ENCODE results near the gene MYOCD. TPM values are rescaled to one million over a fixed set of nuclear protein-coding genes. Genes with fewer than 3 reads are reported as not detected.

MYOCD gene
- total RNA-seq, 6 experiments from 2014 or later, result 0.07 to 2.4 (median 0.11) TPM

DNA sequence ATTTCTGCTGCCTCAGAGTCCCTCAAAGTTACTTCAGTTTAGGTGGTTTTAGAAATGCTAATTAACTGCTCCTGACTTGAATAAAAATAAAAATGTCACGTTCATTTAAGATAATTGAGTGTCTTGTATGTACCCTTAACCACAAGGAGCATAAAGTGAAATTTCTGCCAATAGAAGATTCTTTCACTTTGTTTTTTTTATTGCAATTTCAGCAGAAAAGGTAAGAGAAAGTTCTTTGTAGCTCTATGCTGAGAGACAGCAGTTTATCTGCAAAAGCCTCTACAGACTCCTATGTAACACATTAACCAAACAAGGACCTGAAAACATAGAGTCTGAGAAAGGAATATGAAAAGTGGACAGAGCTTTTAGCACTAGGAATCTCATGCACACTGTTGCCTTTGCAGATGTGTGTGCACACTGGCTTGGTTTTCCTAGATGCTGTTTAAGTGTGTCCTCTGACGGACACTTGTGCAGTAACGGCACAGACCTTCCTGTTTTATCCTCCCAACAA is 135.2 kb downstream of the MYOCD start:
- WGBS (ENCODE audit: insufficient coverage, low coverage, low lambda C conversion rate, missing lambda C conversion rate), result 20% methylated on average over 3 of the region's 3 CpGs
- DNase-seq, result no peak
- intact Hi-C loops (cut with DNase I), result no loop called here
- no peaks in the 10 kb centered on the region for H3K36me3 ChIP-seq
- H3K27me3 ChIP-seq, result no peaks in the 10 kb centered on the region
- H3K4me3 ChIP-seq, result no peak overlapping the region
- H3K27ac ChIP-seq, result no peak overlapping the region
- no peak for ATAC-seq
- TF ChIP-seq, protein P1, sequence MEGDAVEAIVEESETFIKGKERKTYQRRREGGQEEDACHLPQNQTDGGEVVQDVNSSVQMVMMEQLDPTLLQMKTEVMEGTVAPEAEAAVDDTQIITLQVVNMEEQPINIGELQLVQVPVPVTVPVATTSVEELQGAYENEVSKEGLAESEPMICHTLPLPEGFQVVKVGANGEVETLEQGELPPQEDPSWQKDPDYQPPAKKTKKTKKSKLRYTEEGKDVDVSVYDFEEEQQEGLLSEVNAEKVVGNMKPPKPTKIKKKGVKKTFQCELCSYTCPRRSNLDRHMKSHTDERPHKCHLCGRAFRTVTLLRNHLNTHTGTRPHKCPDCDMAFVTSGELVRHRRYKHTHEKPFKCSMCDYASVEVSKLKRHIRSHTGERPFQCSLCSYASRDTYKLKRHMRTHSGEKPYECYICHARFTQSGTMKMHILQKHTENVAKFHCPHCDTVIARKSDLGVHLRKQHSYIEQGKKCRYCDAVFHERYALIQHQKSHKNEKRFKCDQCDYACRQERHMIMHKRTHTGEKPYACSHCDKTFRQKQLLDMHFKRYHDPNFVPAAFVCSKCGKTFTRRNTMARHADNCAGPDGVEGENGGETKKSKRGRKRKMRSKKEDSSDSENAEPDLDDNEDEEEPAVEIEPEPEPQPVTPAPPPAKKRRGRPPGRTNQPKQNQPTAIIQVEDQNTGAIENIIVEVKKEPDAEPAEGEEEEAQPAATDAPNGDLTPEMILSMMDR (IDR thresholded peaks at IDR 0.05), result no peak
- TF ChIP-seq POLR2A (IDR thresholded peaks at IDR 0.05), result no peak
- H3K4me1 ChIP-seq, result no peaks in the 10 kb centered on the region
- no peaks in the 10 kb centered on the region for H3K9me3 ChIP-seq

DNA sequence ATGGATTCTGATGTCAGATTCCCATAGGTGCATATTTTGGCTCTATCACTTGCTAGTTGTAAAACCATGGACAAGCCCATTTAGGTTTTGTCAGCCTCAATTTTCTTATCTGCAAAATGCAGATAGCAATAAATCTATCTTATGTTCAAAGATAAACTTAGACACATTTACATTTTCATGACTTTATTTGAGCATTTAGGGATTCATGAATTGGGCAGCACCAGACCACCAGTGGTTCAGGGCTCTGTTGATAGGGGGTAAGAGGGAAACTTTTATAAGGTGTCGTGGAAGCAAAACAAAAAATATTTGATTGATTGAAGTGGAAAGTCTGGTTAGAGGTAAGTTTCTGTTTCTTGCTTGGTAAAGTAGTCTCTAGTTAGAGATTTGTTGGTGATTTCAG is 140.9 kb downstream of the MYOCD start:
- Histone ChIP-seq H3K4me1 (no peaks in the 10 kb centered on the region), H3K9me3 (no peaks in the 10 kb centered on the region), H3K27me3 (no peaks in the 10 kb centered on the region), H3K4me3 (no peak overlapping the region), H3K36me3 (no peaks in the 10 kb centered on the region), H3K27ac (no peak overlapping the region)
- ATAC-seq (no peak), DNase-seq (no peak)
- WGBS (ENCODE audit: insufficient coverage, low coverage, low lambda C conversion rate, missing lambda C conversion rate), result 82% methylated on average over 1 of the region's 1 CpG
- intact Hi-C loops (cut with DNase I), result no loop called here
- TF ChIP-seq POLR2A (IDR thresholded peaks at IDR 0.05), result no peak
- TF ChIP-seq, protein P1 (IDR thresholded peaks at IDR 0.05), result no peak

DNA sequence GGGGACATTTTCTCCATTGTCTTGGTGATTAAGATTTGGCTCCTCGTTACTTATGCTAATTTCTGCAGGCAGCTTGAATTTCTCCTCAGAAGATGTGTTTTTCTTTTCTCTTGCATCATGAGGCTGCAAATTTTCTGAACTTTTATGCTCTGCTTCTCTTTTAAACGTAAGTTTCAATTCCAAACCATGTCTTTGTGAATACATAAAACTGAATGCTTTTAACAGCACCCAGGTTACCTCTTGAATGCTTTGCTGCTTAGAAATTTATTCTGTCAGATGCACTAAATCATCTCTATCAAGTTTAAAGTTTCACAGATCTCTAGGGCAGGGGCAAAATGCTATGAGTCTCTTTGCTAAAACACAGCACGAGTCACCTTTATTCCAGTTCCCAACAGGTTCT is 143.0 kb downstream of the MYOCD start:
- intact Hi-C loops (cut with DNase I), result no loop called here
- Histone ChIP-seq H3K9me3 (no peaks in the 10 kb centered on the region), H3K4me1 (no peaks in the 10 kb centered on the region), H3K27me3 (no peaks in the 10 kb centered on the region), H3K36me3 (no peaks in the 10 kb centered on the region), H3K4me3 (no peak overlapping the region), H3K27ac (no peak overlapping the region)
- DNase-seq, result no peak
- ATAC-seq, result no peak
- WGBS (ENCODE audit: insufficient coverage, low coverage, low lambda C conversion rate, missing lambda C conversion rate), result 48% methylated on average over 3 of the region's 3 CpGs
- TF ChIP-seq, protein P1 (IDR thresholded peaks at IDR 0.05), result no peak
- no peak for TF ChIP-seq POLR2A (IDR thresholded peaks at IDR 0.05)

DNA sequence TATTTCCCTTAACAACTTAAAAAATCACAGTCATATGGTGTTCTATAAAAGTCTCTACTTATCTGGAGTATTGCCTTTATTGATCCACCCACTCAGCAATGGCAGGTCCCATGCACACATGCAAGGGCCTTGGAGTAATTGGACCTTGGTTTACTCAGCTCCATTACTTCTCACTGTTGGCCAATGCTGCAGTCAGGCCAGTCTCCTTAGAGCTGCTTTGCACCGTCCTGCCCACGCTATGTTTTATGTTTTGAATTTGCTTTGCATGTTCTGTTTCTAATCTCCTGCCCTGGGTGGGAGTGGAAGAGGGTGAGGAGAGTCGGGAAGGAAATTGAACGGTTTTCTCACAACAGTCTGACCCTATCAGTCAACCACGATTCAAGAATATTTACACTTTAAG is 147.2 kb downstream of the MYOCD start:
- WGBS (ENCODE audit: insufficient coverage, low coverage, low lambda C conversion rate, missing lambda C conversion rate), result 33% methylated on average over 5 of the region's 5 CpGs
- H3K4me1 ChIP-seq, result no peaks in the 10 kb centered on the region
- H3K9me3 ChIP-seq, result no peaks in the 10 kb centered on the region
- H3K27me3 ChIP-seq, result no peaks in the 10 kb centered on the region
- H3K36me3 ChIP-seq, result no peaks in the 10 kb centered on the region
- no peak overlapping the region for H3K27ac ChIP-seq
- no peak overlapping the region for H3K4me3 ChIP-seq
- no peak for DNase-seq
- TF ChIP-seq, protein P1 (IDR thresholded peaks at IDR 0.05), result no peak
- TF ChIP-seq POLR2A (IDR thresholded peaks at IDR 0.05), result no peak
- intact Hi-C loops (cut with DNase I), result no loop called here
- no peak for ATAC-seq

DNA sequence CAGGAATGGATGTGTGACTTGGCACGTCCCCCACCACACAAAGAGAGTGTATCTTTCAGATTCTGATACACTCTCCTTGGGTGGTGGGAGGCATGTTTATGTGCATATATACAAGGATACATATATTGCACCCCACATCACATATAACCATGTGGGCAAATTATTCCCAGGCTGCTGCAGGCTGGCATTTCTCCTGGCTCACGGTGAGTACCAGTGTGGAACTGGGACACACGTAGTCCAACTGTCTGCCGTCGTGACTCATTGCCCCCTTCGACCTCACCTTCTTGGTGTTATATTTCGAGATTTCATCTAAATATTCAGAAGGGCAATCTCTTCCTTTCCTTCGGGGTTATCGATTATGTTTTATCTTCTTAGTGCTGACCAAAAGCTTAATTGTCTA is 148.0 kb downstream of the MYOCD start:
- Histone ChIP-seq H3K27ac (no peak overlapping the region), H3K36me3 (no peaks in the 10 kb centered on the region), H3K9me3 (no peaks in the 10 kb centered on the region), H3K4me1 (no peaks in the 10 kb centered on the region), H3K27me3 (no peaks in the 10 kb centered on the region), H3K4me3 (no peak overlapping the region)
- ATAC-seq, result no peak
- WGBS (ENCODE audit: insufficient coverage, low coverage, low lambda C conversion rate, missing lambda C conversion rate), result 59% methylated on average over 7 of the region's 9 CpGs
- TF ChIP-seq, protein P1 (IDR thresholded peaks at IDR 0.05), result no peak
- TF ChIP-seq POLR2A (IDR thresholded peaks at IDR 0.05), result no peak
- DNase-seq, result no peak
- intact Hi-C loops (cut with DNase I), result no loop called here

Measured in right lobe of liver (tissue), 6 donors.